ENCODE measurements around the gene ATP8A1. TPM values are rescaled to one million over a fixed set of nuclear protein-coding genes. Genes with fewer than 3 reads are reported as not detected.
"Not testable (repeated sequence)": the region's sequence is repeated elsewhere in the genome, so short reads cannot be mapped to it uniquely, and the experiment has no call there.

The ATP8A1 gene
- total RNA-seq, 2 experiments from 2014 or later, result 20.9 to 21.1 TPM

GRCh38 chr4:42501624-42502401 lies 155.1 kb downstream of the ATP8A1 start:
- no peaks in the 10 kb centered on the region for H3K4me1 Mint-ChIP-seq
- no peak for DNase-seq
- no peaks in the 10 kb centered on the region for H3K27me3 Mint-ChIP-seq
- H3K9me3 Mint-ChIP-seq, result no peaks in the 10 kb centered on the region
- no peak overlapping the region for H3K4me3 Mint-ChIP-seq
- ChIA-PET CTCF (no interaction called here), POLR2A (no interaction called here)
- no peak overlapping the region for H3K27ac Mint-ChIP-seq
- peaks cover 19% of the 10 kb centered on the region for H3K36me3 Mint-ChIP-seq (ENCODE audit: low read depth)

DNA sequence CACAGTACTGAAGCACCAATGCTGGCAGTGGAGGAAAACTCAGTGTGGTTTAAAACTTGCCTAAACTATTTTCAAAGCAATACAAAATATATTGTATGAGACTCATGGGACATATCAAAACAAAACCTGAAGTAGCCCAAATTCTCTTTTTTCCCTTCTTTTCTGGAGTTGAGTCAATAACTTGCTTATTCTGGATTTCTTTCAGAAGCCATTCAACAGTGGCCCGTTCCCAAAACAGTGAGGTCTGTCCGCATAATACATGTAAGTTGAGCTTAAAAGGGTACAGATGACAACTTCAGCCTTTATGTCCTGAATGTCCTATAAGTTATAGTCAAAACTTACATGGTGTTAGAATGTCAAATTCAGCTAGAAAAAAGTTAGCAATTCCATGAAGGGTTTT lies 158.9 kb downstream of the ATP8A1 start:
- peaks cover 6% of the 10 kb centered on the region for H3K36me3 Mint-ChIP-seq (ENCODE audit: low read depth)
- ChIA-PET POLR2A (no interaction called here), CTCF (no interaction called here)

GRCh38 chr4:42497142-42497910 lies 159.6 kb downstream of the ATP8A1 start:
- Mint-ChIP-seq H3K4me1 (no peaks in the 10 kb centered on the region), H3K9me3 (no peaks in the 10 kb centered on the region), H3K27ac (no peak overlapping the region), H3K27me3 (no peaks in the 10 kb centered on the region), H3K4me3 (no peak overlapping the region), H3K36me3 (ENCODE audit: low read depth) (peaks cover 6% of the 10 kb centered on the region)
- ChIA-PET POLR2A (no interaction called here), CTCF (no interaction called here)
- no peak for DNase-seq

More for the DNA sequence above, 158.9 kb downstream of the ATP8A1 start:
- Mint-ChIP-seq H3K4me1 (no peaks in the 10 kb centered on the region), H3K27me3 (no peaks in the 10 kb centered on the region), H3K9me3 (no peaks in the 10 kb centered on the region), H3K27ac (no peak overlapping the region), H3K4me3 (no peak overlapping the region)
- no peak for DNase-seq

- DNase-seq, result no peak
- CTCF ChIA-PET, result no interaction called here
- H3K9me3 Mint-ChIP-seq, result no peaks in the 10 kb centered on the region
- peaks cover 2% of the 10 kb centered on the region for H3K36me3 Mint-ChIP-seq (ENCODE audit: low read depth)
- H3K4me1 Mint-ChIP-seq, result no peaks in the 10 kb centered on the region
- H3K4me3 Mint-ChIP-seq, result no peak overlapping the region
- H3K27ac Mint-ChIP-seq, result no peak overlapping the region
- POLR2A ChIA-PET, result no interaction called here
- H3K27me3 Mint-ChIP-seq, result no peaks in the 10 kb centered on the region
Observed at GRCh38 chr4:42492962-42493361, 163.9 kb downstream of the ATP8A1 start.

- no peaks in the 10 kb centered on the region for H3K27me3 Mint-ChIP-seq
- POLR2A ChIA-PET, result no interaction called here
- H3K4me3 Mint-ChIP-seq, result no peak overlapping the region
- DNase-seq, result no peak
- no peaks in the 10 kb centered on the region for H3K9me3 Mint-ChIP-seq
- CTCF ChIA-PET, result no interaction called here
- H3K4me1 Mint-ChIP-seq, result no peaks in the 10 kb centered on the region
- H3K36me3 Mint-ChIP-seq (ENCODE audit: low read depth), result peaks cover 2% of the 10 kb centered on the region
- H3K27ac Mint-ChIP-seq, result no peak overlapping the region
Observed at GRCh38 chr4:42490015-42490414, 166.9 kb downstream of the ATP8A1 start.

- ChIA-PET CTCF (no interaction called here), POLR2A (no interaction called here)
- Mint-ChIP-seq H3K4me1 (no peaks in the 10 kb centered on the region), H3K4me3 (no peak overlapping the region), H3K27me3 (no peaks in the 10 kb centered on the region), H3K27ac (no peak overlapping the region), H3K9me3 (no peaks in the 10 kb centered on the region), H3K36me3 (ENCODE audit: low read depth) (peaks cover 2% of the 10 kb centered on the region)
- no peak for DNase-seq
Observed at GRCh38 chr4:42489095-42489494, 167.8 kb downstream of the ATP8A1 start.

DNA sequence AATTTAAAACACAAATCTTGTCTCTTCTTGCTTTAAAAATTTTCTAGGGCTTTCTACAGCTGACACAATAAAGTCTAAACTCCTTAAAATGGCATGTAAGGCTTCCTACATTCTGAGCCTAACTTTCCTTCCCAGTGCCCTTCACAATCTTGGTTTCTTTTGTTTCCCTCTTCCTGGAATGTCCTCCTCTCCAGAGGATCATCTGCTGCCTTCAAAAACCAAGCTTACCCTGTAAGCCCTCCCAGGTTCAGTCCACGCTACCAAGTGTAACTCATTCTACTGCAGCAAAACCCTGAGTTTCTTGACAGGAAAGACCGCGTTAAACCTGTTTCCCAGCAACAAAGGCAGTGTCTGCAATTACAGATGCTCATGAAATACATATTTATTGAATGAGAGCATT lies 168.4 kb downstream of the ATP8A1 start:
- Mint-ChIP-seq H3K27me3 (no peaks in the 10 kb centered on the region), H3K4me1 (no peaks in the 10 kb centered on the region), H3K36me3 (ENCODE audit: low read depth) (peaks cover 2% of the 10 kb centered on the region), H3K9me3 (no peaks in the 10 kb centered on the region), H3K27ac (no peak overlapping the region), H3K4me3 (no peak overlapping the region)
- CTCF ChIA-PET, result interaction anchor here (0.6 kb wide), 1 partner anchor 76 kb away, joined by 3 read pairs; no protein-coding TSS in a partner anchor
- POLR2A ChIA-PET, result no interaction called here
- DNase-seq, result no peak

- Mint-ChIP-seq H3K27ac (no peak overlapping the region), H3K27me3 (no peaks in the 10 kb centered on the region), H3K4me3 (no peak overlapping the region), H3K36me3 (ENCODE audit: low read depth) (no peaks in the 10 kb centered on the region), H3K9me3 (no peaks in the 10 kb centered on the region), H3K4me1 (no peaks in the 10 kb centered on the region)
- DNase-seq, result no peak
- ChIA-PET CTCF (interaction anchor here (0.6 kb wide), 1 partner anchor 76 kb away, joined by 3 read pairs; no protein-coding TSS in a partner anchor), POLR2A (no interaction called here)
Observed at GRCh38 chr4:42488114-42488513, 168.8 kb downstream of the ATP8A1 start.

- DNase-seq, result no peak
- Mint-ChIP-seq H3K9me3 (no peaks in the 10 kb centered on the region), H3K4me3 (no peak overlapping the region), H3K36me3 (ENCODE audit: low read depth) (no peaks in the 10 kb centered on the region), H3K27me3 (no peaks in the 10 kb centered on the region), H3K27ac (no peak overlapping the region), H3K4me1 (no peaks in the 10 kb centered on the region)
- POLR2A ChIA-PET, result no interaction called here
- CTCF ChIA-PET, result no interaction called here
Observed at GRCh38 chr4:42487230-42487629, 169.7 kb downstream of the ATP8A1 start.

DNA sequence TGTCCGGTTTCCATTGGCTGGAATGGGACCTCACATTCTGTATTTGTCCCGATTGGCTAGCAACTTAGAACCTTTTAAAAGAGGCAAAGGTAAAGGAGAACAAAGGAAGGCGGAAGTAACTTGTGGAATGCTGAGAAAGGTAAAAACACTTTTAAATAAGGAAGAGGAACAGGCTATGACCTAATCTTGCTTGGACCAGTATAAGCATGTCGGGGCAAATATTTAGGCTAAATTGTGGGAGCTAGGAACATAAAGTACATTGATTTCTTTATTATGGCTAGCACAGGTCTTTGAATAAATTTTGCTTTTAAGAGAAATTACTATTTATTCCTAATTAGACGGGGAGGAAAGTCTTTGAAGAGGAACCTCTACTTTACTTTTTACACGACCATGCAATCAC lies 170.7 kb downstream of the ATP8A1 start:
- H3K27me3 Mint-ChIP-seq; H3K36me3 Mint-ChIP-seq (ENCODE audit: low read depth); H3K9me3 Mint-ChIP-seq; DNase-seq; H3K27ac Mint-ChIP-seq; H3K4me1 Mint-ChIP-seq; POLR2A ChIA-PET; H3K4me3 Mint-ChIP-seq: not testable (repeated sequence)
- CTCF ChIA-PET, result interaction anchor here (0.8 kb wide), 1 partner anchor 13 kb away, joined by 3 read pairs; no protein-coding TSS in a partner anchor

DNA sequence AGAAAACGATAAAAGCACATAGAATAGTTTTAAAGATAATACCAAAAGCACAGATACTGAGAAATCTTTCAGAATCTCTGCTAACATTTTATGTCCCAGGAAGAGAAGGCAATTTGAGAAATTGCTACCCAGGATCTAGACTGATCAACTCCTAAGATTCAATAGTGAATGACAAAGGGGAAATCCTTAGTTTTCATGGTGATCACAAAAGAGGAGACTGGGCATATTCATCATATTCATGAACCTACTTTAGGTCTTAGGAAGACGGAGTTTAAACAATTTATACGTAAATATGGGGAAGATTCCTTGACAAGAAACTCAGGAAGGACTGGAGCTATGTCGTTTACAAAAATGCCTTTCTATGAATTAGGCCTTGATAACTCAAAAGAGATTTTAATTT lies 172.3 kb downstream of the ATP8A1 start:
- Mint-ChIP-seq H3K27ac (no peak overlapping the region), H3K27me3 (no peaks in the 10 kb centered on the region), H3K36me3 (ENCODE audit: low read depth) (no peaks in the 10 kb centered on the region), H3K4me1 (no peaks in the 10 kb centered on the region), H3K9me3 (no peaks in the 10 kb centered on the region), H3K4me3 (no peak overlapping the region)
- DNase-seq, result no peak
- POLR2A ChIA-PET, result no interaction called here
- CTCF ChIA-PET, result no interaction called here

DNA sequence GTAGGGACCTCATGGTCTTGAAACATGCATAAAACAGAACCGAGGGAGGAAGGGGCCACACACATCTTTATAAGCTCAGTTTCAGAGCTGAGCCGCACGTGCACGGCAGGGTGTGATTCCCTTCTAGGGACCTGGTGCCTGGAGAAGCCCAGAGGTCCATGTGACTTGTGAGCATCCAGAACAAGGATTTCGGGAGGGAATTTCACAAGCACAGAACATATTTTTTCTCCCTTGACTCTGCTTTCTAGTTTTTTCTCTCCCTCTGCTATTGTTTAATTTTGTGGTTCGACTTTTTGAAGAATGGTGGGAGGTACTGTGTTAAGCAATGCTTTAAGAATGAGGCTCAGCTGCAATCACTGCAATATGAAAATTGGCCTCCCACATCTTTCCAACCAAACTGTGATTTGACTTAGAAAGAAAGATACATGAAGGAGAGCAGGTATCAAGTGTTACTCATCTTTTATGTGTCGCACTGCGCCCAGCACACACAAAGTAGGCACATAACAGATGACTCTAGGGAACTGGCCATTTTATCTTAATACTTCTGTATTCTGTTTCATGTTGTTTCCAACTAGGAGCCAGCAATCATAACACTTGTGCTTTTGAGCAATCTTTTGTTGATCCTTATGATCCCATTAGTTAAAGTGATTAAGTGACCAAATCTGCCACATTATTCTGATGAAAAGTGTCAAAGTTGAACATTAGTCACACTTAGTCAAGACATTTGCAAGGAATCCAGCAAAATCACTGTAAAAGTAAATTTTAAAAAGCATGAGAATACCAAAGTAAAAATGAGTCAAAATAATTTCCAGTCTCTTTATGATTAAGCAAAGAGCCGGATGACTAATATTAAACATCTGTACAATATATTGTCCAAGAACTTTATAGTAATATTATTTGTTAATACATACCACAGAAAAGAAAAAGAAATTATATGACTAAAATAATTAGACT lies 173.2 kb downstream of the ATP8A1 start:
- Mint-ChIP-seq H3K27me3 (no peaks in the 10 kb centered on the region), H3K27ac (no peak overlapping the region), H3K4me1 (no peaks in the 10 kb centered on the region), H3K36me3 (ENCODE audit: low read depth) (no peaks in the 10 kb centered on the region), H3K4me3 (no peak overlapping the region), H3K9me3 (no peaks in the 10 kb centered on the region)
- ChIA-PET CTCF (no interaction called here), POLR2A (no interaction called here)
- DNase-seq, result no peak

Data from activated CD4-positive, alpha-beta T cell treated with anti-CD3 and anti-CD28 coated beads, Interleukin-2, amount 10 ng/mL, durations not matched to agents 7 days and 5 days (primary cell).